Right lobe of liver (tissue), 6 donors: ENCODE results near the gene PROB1. TPM values are rescaled to one million over a fixed set of nuclear protein-coding genes. Genes with fewer than 3 reads are reported as not detected.
A peak's percentile ranks its signal among the peaks of the same experiment; 100 is the strongest.
"Not testable (repeated sequence)": the region's sequence is repeated elsewhere in the genome, so short reads cannot be mapped to it uniquely, and the experiment has no call there.

Experiments used
- ATAC-seq, 4 donors: fragments of 200-7000 bp; cut with Tn5 transposase; one replicate each; pipeline ENCODE4 v1.9.1; 2020; ENCODE audit warnings: mild to moderate bottlenecking in 4 of 4, moderate library complexity in 4 of 4
- DNase-seq, 3 donors: peaks; one replicate each; pipeline ENCODE4 v3.0.0-alpha.2; 2020
- H3K27ac ChIP-seq, 3 donors: fragments of 200-600 bp; one replicate each; pipeline ENCODE4 v1.8.0; 2022
- H3K27me3 ChIP-seq, 2 donors: fragments of 200-600 bp; one replicate each; pipeline ENCODE4 v1.8.0; 2022
- H3K36me3 ChIP-seq, 4 donors: fragments of 200-600 bp; sonication (generic) in 1 of 4; one replicate each; pipeline versions ENCODE4 v1.5.1 to v1.8.0; 2017 to 2022; ENCODE audit warnings: control low read depth in 1 of 4
- H3K4me1 ChIP-seq, 4 donors: fragments of 200-600 bp; sonication (generic) in 1 of 4; one replicate each; pipeline versions ENCODE4 v1.5.1 to v1.8.0; 2017 to 2022; ENCODE audit warnings: control low read depth in 1 of 4
- H3K4me3 ChIP-seq, 3 donors: fragments of 200-600 bp; one replicate each; pipeline ENCODE4 v1.8.0; 2022
- H3K9me3 ChIP-seq, 4 donors: fragments of 200-600 bp; sonication (generic) in 1 of 4; one replicate each; pipeline versions ENCODE4 v1.5.1 to v1.8.0; 2017 to 2022; ENCODE audit warnings: control low read depth in 1 of 4
- CTCF ChIP-seq, 4 donors: fragments of 200-600 bp in 3 of 4; fragments of 450-650 bp in 1 of 4; IDR thresholded peaks; one replicate each; pipeline versions ENCODE4 v1.5.1 to v1.8.0; 2016 to 2022; ENCODE audit warnings: antibody characterized with exemption in 4 of 4, mild to moderate bottlenecking in 2 of 4
- POLR2A ChIP-seq: fragments of 450-650 bp; IDR thresholded peaks from one replicate; pipeline ENCODE4 v1.6.1; 2017; ENCODE audit warnings: antibody characterized with exemption, mild to moderate bottlenecking
- WGBS: methylation state at CpG from one replicate; pipeline ENCODE4 v1.1.6; 2018; ENCODE audit warnings: low coverage, low lambda C conversion rate; ENCODE audit not compliant: insufficient coverage; ENCODE audit errors: missing lambda C conversion rate; 5-methylcytosine and 5-hydroxymethylcytosine counted together
- intact Hi-C, 2 donors: fragments of 100-400 bp; cut with DNase I; formaldehyde crosslinking; loops; one replicate each; pipeline versions ENCODE4 v1.11.2 to v1.14.1; 2022
- total RNA-seq, 6 experiments: library from RNA; depleted of rRNA in 2 of 6; stranded (reverse); fragments of >200 nt in 2 of 6; fragmentation: NEBNext Ultra II Directional in 3 of 6; extraction: Animal tissue kit (Norgen Biotek cat#: 25700) in 3 of 6; gene quantifications; one replicate each; pipeline versions ENCODE4 v1.1.0 to v1.2.4, GENCODE V29; 2016 to 2023
- donor health status: DM: no; HTN: yes; CAD: no.
- donor health status: DM: no; HTN: no; CAD: no.
- donor health status: DM: no; HTN: no; CAD: no.
- donor health status: DM: no; HTN: yes; CAD: no.
- donor health status: DM: no; HTN: yes; CAD: no.

PROB1 gene
- total RNA-seq, 6 experiments from 2014 or later: 0.25 to 0.51 (median 0.41) TPM

- Histone ChIP-seq H3K27ac (no peak overlapping the region), H3K36me3 (no peaks in the 10 kb centered on the region), H3K4me3 (no peak overlapping the region), H3K9me3 (no peaks in the 10 kb centered on the region), H3K27me3 (no peaks in the 10 kb centered on the region), H3K4me1 (peaks cover 0 to 4% (median 0%) of the 10 kb centered on the region in 4 donors)
- DNase-seq: peak in 1 of 3 donors; percentile 17
- intact Hi-C loops: no loop called here
- WGBS: 58% methylated on average over 6 of the region's 6 CpGs
- TF ChIP-seq POLR2A: no peak
- no peak for TF ChIP-seq CTCF (IDR thresholded peaks at IDR 0.05)
- no peak for ATAC-seq
These were observed 15.5 kb upstream of the PROB1 start for GRCh38 chr5:139410121-139410992.

DNA sequence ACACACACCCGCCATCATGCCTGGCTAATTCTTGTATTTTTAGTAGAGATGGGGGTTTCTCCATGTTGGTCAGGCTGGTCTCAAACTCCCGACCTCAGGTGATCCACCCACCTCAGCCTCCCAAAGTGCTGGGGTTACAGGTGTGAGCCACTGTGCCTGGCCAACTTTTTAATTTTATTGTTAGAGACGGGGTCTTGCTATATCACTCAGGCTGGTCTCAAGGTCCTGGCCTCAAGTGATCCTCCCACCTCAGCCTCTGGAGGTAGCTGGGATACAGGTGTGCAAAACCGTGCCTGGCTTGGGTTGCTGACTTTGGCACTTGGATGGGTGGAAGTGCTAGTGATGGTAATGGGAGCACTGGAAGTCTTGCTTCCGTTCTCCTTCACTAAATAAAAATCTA lies 14.2 kb upstream of the PROB1 start:
- intact Hi-C loops, H3K9me3 ChIP-seq, H3K27ac ChIP-seq, H3K27me3 ChIP-seq, ATAC-seq, DNase-seq, H3K4me3 ChIP-seq, H3K4me1 ChIP-seq, H3K36me3 ChIP-seq: not testable (repeated sequence)
- 82% methylated on average over 2 of the region's 5 CpGs for WGBS

DNA sequence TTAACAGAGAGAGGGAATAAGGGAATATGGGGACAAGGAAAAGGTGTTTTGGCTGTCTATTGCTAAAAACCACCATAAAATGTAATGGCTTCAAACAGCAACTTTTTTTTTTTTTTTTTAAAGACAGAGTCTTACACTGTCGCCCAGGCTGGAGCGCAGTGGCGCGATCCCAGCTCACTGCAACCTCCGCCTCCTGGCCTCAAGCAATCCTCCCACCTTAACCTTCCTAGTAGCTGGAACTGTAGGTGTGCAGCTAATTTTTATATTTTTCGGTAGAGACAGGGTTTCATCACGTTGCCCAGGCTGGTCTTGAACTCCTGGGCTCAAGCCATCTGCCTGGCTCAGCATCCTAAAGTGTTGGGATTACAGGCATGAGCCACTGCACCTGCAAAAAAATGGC lies 13.3 kb upstream of the PROB1 start:
- Histone ChIP-seq H3K27me3 (no peaks in the 10 kb centered on the region), H3K9me3 (no peaks in the 10 kb centered on the region), H3K4me1 (peaks cover 0 to 8% (median 0%) of the 10 kb centered on the region in 4 donors), H3K36me3 (no peaks in the 10 kb centered on the region), H3K27ac (no peak overlapping the region), H3K4me3 (no peak overlapping the region)
- 98% methylated on average over 7 of the region's 7 CpGs for WGBS
- DNase-seq: no peak
- TF ChIP-seq POLR2A (no peak), CTCF (IDR thresholded peaks at IDR 0.05) (no peak)
- no peak for ATAC-seq
- intact Hi-C loops: no loop called here

- Histone ChIP-seq H3K9me3 (no peaks in the 10 kb centered on the region), H3K4me1 (peaks cover 0 to 8% (median 0%) of the 10 kb centered on the region in 4 donors), H3K27me3 (no peaks in the 10 kb centered on the region), H3K36me3 (no peaks in the 10 kb centered on the region), H3K27ac (no peak overlapping the region), H3K4me3 (no peak overlapping the region)
- DNase-seq (no peak), ATAC-seq (no peak)
- TF ChIP-seq POLR2A: no peak
- no peak for TF ChIP-seq CTCF (IDR thresholded peaks at IDR 0.05)
- intact Hi-C loops: no loop called here
These were observed 12.6 kb upstream of the PROB1 start for GRCh38 chr5:139407517-139407916.

- Histone ChIP-seq H3K4me3 (no peak overlapping the region), H3K9me3 (no peaks in the 10 kb centered on the region), H3K4me1 (peaks cover 0 to 8% (median 0%) of the 10 kb centered on the region in 4 donors), H3K27ac (no peak overlapping the region), H3K36me3 (no peaks in the 10 kb centered on the region), H3K27me3 (no peaks in the 10 kb centered on the region)
- DNase-seq: no peak
- no peak for ATAC-seq
- no peak for TF ChIP-seq CTCF (IDR thresholded peaks at IDR 0.05)
- WGBS: 60% methylated on average over 1 of the region's 2 CpGs
- intact Hi-C loops: no loop called here
These were observed 12.1 kb upstream of the PROB1 start for GRCh38 chr5:139406963-139407362.
